Measurements from ENCODE around the gene MCMBP. TPM values are rescaled to one million over a fixed set of nuclear protein-coding genes. Genes with fewer than 3 reads are reported as not detected.

The MCMBP gene
- total RNA-seq, 1 donor = 48.1 TPM

DNA sequence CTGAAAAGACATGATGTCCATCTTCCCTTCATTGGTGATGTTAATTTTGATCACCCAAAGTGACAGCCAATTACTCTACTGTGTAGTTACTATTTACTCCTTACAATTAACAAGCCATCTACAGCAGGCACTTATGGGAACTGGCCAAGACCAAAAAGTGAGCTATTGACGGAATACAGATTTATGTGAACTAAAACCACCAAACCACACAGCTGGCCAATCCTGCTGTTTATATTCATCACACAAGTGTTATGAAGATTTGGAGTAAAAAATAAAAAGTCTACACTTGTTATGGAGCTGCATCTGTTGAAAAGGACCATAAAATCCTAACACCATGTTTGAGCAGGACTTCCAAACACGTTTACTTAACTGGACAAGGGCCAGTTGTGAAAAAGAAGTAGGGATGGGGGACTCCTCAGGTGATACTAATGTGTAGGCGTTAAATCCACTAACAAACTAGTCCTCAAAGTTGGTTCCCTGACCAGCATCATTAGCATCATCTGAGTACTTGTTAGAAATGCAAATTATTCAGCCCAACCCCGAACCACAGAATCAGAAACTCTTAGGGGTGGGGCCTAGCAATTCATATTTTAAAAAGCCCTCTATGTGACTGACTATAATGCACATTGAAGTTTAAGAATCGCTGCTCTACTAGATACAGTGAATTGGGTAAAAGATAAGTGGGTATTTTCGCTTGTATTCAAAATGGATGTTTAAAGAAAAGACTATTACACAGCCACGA, 11.6 kb downstream of the MCMBP start:
- TF ChIP-seq, protein P1, sequence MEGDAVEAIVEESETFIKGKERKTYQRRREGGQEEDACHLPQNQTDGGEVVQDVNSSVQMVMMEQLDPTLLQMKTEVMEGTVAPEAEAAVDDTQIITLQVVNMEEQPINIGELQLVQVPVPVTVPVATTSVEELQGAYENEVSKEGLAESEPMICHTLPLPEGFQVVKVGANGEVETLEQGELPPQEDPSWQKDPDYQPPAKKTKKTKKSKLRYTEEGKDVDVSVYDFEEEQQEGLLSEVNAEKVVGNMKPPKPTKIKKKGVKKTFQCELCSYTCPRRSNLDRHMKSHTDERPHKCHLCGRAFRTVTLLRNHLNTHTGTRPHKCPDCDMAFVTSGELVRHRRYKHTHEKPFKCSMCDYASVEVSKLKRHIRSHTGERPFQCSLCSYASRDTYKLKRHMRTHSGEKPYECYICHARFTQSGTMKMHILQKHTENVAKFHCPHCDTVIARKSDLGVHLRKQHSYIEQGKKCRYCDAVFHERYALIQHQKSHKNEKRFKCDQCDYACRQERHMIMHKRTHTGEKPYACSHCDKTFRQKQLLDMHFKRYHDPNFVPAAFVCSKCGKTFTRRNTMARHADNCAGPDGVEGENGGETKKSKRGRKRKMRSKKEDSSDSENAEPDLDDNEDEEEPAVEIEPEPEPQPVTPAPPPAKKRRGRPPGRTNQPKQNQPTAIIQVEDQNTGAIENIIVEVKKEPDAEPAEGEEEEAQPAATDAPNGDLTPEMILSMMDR (IDR thresholded peaks at IDR 0.05; ENCODE audit: extremely low read depth, low read depth, low read length) = no peak
- H3K4me2 ChIP-seq (ENCODE audit: insufficient read depth, low read length) = no peak overlapping the region
- H4K20me1 ChIP-seq (ENCODE audit: insufficient read depth, low read length) = peaks cover 24% of the 10 kb centered on the region

DNA sequence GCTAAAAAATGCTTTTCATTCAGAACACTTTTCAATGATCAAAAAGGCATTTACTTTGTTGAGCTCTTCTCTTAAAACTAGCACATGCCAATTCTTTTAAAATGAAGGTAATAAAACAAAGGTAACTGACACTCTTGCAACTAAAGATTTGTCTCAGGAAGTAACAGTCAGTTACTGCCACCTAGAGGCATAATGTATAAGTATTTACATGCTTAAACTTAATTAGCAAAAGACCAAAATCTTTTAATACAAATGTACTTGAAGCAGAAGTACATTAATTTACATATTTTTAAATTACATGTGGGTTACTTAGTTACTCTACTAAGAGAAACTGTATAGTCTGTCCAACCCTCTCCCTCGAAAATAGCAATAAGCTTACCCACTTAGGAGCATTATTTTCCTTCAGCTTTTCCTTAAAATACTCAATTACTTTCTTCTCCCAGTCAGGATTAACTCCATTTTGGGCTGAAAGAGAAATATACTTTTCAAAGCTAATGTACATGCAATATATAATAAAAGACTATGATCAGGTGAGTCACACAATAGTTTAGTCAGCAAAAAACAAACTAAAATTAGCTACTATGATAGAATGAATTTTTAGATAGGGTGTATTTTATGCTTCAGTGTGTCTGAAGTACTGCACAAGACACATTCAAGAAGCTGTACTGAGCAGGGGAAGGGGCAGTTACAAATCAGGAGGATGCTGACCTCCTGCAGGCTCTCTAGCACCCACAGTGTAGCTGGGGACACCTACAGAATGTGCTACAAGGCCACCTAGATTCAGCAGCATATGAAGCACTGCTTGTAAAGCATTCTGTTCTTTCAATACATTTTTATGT, 13.0 kb downstream of the MCMBP start:
- H3K79me2 ChIP-seq (ENCODE audit: insufficient read depth, low read length) = peaks cover 61% of the 10 kb centered on the region
- no peak for DNase-seq (ENCODE audit: insufficient read length, low spot score, missing footprints)
- H3K4me3 ChIP-seq (ENCODE audit: insufficient read depth, low read length) = no peak overlapping the region

More for the DNA sequence above, 11.6 kb downstream of the MCMBP start:
- Histone ChIP-seq H2AFZ (ENCODE audit: low read length) (no peak overlapping the region), H3K4me3 (ENCODE audit: insufficient read depth, low read length) (no peak overlapping the region), H3K9me3 (ENCODE audit: low read depth, low read length) (no peaks in the 10 kb centered on the region), H3K4me1 (ENCODE audit: insufficient read depth, low read length) (no peaks in the 10 kb centered on the region), H3K79me2 (ENCODE audit: insufficient read depth, low read length) (peaks cover 75% of the 10 kb centered on the region), H3K36me3 (ENCODE audit: insufficient read depth, low read length) (peaks cover 8% of the 10 kb centered on the region), H3K27ac (ENCODE audit: low read depth, low read length) (no peak overlapping the region), H3K27me3 (ENCODE audit: insufficient read depth, low read length) (no peaks in the 10 kb centered on the region)
- no peak for DNase-seq (ENCODE audit: insufficient read length, low spot score, missing footprints)

DNA sequence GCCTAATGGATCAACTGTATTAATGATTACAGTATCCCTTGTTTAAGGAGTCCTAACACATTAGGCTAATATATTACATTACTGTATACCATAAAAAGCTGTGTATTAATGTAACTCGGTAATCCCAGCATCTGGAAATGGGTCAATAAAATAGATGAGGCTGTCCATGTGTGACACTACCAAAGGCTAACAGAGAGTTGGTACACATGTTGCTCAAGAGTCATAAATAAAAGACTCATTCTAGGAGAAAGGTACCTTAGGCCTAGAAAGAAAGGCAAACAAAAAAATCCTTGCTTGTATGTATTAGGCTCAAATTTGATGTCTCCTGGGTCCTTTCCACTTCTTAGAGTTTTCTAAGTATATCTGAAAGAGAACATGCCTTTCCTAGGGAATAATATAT, 14.6 kb downstream of the MCMBP start:
- no peak overlapping the region for H2AFZ ChIP-seq (ENCODE audit: low read length)
- no peak overlapping the region for H3K4me2 ChIP-seq (ENCODE audit: insufficient read depth, low read length)
- H4K20me1 ChIP-seq (ENCODE audit: insufficient read depth, low read length) = peaks cover 21% of the 10 kb centered on the region
- H3K36me3 ChIP-seq (ENCODE audit: insufficient read depth, low read length) = peaks cover 23% of the 10 kb centered on the region
- TF ChIP-seq, protein P1 (IDR thresholded peaks at IDR 0.05; ENCODE audit: extremely low read depth, low read depth, low read length) = no peak
- no peak overlapping the region for H3K4me3 ChIP-seq (ENCODE audit: insufficient read depth, low read length)
- peaks cover 49% of the 10 kb centered on the region for H3K79me2 ChIP-seq (ENCODE audit: insufficient read depth, low read length)
- DNase-seq (ENCODE audit: insufficient read length, low spot score, missing footprints) = no peak
- H3K27me3 ChIP-seq (ENCODE audit: insufficient read depth, low read length) = no peaks in the 10 kb centered on the region
- no peaks in the 10 kb centered on the region for H3K9me3 ChIP-seq (ENCODE audit: low read depth, low read length)
- no peaks in the 10 kb centered on the region for H3K4me1 ChIP-seq (ENCODE audit: insufficient read depth, low read length)
- no peak overlapping the region for H3K27ac ChIP-seq (ENCODE audit: low read depth, low read length)

More for the DNA sequence above, 13.0 kb downstream of the MCMBP start:
- peaks cover 21% of the 10 kb centered on the region for H4K20me1 ChIP-seq (ENCODE audit: insufficient read depth, low read length)
- no peak overlapping the region for H3K27ac ChIP-seq (ENCODE audit: low read depth, low read length)
- no peaks in the 10 kb centered on the region for H3K4me1 ChIP-seq (ENCODE audit: insufficient read depth, low read length)
- no peaks in the 10 kb centered on the region for H3K27me3 ChIP-seq (ENCODE audit: insufficient read depth, low read length)
- TF ChIP-seq, protein P1 (IDR thresholded peaks at IDR 0.05; ENCODE audit: extremely low read depth, low read depth, low read length) = peak; percentile 58
- H3K36me3 ChIP-seq (ENCODE audit: insufficient read depth, low read length) = peaks cover 13% of the 10 kb centered on the region
- no peak overlapping the region for H2AFZ ChIP-seq (ENCODE audit: low read length)
- no peak overlapping the region for H3K4me2 ChIP-seq (ENCODE audit: insufficient read depth, low read length)
- no peaks in the 10 kb centered on the region for H3K9me3 ChIP-seq (ENCODE audit: low read depth, low read length)

DNA sequence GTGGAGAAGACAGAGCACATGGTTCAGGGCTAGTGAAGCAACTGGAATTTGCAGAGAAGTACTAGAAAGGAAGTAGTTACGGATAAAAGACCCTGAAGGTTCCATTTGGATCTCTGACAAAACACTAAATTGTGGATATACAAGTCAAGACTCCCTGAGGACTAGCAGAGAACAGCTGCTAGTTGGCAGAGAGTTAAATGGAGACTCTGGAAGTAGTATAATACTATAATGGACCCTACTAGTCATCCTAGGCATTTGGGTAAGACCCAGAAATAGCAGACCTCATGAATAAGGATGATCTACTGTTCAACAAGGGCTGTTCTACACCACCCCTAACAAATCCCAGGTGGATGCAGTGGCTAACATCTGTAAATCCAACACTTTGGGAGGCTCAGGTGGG, 19.1 kb downstream of the MCMBP start:
- H2AFZ ChIP-seq (ENCODE audit: low read length) = no peak overlapping the region
- H3K27ac ChIP-seq (ENCODE audit: low read depth, low read length) = no peak overlapping the region
- H3K4me3 ChIP-seq (ENCODE audit: insufficient read depth, low read length) = no peak overlapping the region
- no peak overlapping the region for H3K4me2 ChIP-seq (ENCODE audit: insufficient read depth, low read length)
- no peak for DNase-seq (ENCODE audit: insufficient read length, low spot score, missing footprints)
- H4K20me1 ChIP-seq (ENCODE audit: insufficient read depth, low read length) = no peaks in the 10 kb centered on the region
- H3K4me1 ChIP-seq (ENCODE audit: insufficient read depth, low read length) = peaks cover 15% of the 10 kb centered on the region
- H3K36me3 ChIP-seq (ENCODE audit: insufficient read depth, low read length) = peaks cover 49% of the 10 kb centered on the region
- H3K27me3 ChIP-seq (ENCODE audit: insufficient read depth, low read length) = no peaks in the 10 kb centered on the region
- TF ChIP-seq, protein P1 (IDR thresholded peaks at IDR 0.05; ENCODE audit: extremely low read depth, low read depth, low read length) = no peak
- no peaks in the 10 kb centered on the region for H3K9me3 ChIP-seq (ENCODE audit: low read depth, low read length)
- H3K79me2 ChIP-seq (ENCODE audit: insufficient read depth, low read length) = peaks cover 6% of the 10 kb centered on the region

All from osteoblast (primary cell).